HG02870 (cell line): ENCODE measurements around the gene PCLO.
"Not testable (repeated sequence)": the region's sequence is repeated elsewhere in the genome, so short reads cannot be mapped to it uniquely, and the experiment has no call there.

ENCODE experiments used
- ATAC-seq: cut with Tn5 transposase; IDR thresholded peaks from one replicate; pipeline ENCODE4 v1.9.1; 2021; ENCODE audit warnings: mild to moderate bottlenecking, moderate library complexity; ENCODE audit not compliant: unreplicated experiment

The PCLO gene

DNA sequence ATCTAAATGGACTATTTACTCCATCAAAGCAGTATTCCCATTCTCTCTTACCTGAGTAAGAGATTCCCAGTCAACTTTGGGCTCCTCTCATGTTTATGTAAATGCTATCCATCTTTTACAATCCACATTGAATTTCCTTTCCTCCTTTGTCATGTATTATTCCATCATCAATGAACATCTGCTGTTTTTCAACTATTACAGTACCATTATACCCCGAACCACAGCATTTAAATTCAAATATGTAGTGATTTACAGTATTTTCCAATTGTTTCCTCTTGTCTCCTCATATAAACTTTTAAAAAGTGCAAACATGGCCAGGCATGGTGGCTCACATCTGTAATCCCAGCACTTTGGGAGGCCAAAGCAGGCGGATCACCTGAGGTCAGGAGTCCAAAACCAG lies 20.3 kb downstream of the PCLO start:
- no peak for ATAC-seq

DNA sequence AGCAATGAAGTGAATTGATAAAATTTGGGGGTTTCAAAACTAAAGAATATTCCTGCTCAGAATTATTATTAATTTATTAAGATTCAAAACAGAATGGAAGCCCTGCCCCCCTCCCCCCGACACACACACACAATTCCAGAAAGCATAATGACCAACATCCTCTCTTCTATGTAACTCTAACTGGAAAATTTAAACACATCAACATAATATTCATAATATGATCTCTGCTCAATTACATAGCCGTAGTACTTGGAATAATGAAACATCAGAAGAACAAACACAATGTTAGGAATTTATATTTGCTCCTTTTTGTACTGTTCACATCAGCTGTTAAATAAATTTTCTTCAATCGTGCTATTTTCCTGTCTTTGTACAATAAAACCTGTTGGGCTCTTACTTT lies 20.8 kb downstream of the PCLO start:
- ATAC-seq: no peak

DNA sequence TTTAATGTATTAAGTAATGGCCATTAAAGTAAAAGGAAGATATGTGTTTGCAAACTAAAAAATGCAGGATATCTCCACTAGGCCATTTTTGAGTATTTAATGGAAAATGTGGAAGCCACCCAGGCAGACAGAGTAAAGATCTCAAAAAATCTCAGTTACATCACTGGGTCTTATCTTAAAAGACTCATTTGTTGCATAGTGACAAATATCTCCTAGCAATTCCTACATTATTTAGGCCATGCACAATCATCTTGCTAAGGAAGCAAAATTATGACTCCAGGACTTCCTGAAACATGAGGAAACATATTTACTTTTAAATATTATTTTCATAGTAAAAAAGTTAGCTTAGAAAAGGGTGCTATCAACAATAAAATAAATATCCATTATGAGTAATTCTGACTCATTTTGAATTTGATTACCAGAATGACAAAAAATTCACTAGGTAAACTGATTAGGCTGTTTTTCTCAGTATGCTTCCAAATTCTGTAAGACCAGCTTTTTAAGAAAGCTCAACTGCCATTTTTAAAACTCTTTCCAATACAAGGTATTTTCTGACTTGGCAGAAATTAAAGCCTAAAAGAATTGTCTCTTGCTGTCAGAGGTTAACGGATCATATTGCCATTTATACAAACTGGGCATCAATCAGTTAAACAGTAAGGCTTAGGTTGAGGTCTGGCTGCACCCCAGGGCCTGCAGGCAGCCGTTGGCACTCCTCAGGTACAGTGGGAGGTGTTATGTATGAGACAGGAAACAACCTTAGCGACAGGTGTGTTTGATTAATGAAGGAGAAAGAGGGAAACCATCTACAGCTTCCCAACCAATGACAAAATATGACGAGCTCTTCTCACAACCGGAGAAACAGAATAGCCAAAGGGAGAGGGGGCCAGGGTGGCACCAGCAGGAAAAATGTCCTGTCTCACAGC lies 31.8 kb downstream of the PCLO start:
- no peak for ATAC-seq

DNA sequence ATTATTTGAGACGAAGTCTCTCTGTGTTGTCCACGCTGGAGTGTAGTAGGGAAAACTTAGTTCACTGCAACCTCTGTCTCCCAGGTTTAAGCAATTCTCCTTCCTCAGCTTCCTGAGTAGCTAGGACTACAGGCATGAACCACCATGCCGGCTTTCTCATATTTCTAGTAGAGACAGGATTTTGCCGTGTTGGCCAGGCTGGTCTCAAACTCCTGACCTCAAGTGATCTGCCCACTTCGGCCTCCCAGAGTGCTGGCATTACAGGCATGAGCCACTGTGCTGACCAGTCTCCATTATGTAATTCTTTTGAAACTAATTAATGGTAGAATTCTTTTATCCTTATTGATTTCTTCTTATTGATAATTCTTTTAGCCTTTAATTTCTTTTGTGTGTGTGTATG lies 32.5 kb downstream of the PCLO start:
- ATAC-seq: no peak

DNA sequence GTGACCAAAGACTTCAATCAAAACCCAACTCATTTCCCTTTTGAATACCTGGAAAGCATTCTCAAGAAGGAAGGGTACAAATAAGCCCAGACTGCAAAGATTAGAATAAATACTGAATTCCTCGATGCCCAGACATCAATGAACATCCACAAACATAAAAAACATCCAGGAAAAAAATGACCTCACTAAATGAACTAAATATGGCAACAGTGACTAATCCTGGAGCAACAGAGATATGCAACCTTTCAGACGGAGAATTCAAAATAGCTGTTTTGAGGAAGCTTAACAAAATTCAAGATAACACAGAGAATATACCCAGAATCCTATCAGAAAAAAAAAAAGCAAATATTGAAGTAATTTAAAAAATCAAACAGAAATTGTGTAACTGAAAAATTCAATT lies 43.2 kb downstream of the PCLO start:
- ATAC-seq: no peak

DNA sequence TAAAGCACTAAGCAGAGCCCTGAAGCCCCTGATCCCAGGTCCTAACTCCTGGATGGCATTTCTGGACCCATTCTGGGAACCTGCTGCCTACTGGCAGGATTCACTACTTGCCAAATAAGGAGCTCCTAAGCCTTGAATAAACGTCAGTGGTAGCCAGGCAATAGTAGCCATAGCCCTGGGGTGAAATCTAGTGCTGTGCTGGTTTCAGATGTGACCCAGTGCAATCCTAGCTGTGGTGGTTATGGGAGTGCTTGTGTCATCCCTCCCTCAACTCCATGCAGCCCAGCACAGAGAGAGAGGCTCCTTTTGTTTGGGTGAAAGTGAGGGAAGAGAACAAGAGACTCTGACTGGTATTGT lies 43.7 kb downstream of the PCLO start:
- no peak for ATAC-seq

DNA sequence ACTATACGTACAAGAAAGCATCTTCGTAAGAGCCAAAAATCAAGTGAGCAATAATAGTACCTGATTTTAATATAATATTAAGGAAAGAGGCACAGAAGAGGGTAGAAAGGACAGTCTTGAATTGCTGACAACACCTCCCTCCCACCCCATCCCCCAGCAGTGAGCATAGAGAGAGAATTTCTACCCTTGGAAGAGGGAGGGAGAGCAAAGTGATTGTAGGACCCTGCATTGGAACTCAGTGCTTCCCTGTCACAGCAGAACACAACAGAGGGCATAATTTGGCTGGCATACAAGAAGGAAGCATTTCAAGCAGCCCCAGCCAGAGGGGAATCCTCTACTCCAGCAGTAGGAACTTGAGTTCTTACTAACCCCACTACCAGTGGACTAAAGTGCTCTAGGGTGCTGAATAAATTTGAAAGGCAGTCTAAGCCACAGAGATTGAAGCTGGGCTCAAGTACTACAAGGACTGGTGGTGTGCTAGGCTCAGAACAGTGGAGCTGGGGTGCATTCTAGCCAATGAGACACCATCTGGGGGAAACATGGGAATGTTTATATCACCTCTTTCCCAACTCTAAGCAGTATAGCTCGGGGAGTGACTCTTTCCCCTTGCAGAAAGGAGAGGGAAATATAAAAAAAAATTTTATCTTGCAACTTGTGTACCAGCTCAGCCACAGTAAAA lies 44.2 kb downstream of the PCLO start:
- ATAC-seq: no peak

DNA sequence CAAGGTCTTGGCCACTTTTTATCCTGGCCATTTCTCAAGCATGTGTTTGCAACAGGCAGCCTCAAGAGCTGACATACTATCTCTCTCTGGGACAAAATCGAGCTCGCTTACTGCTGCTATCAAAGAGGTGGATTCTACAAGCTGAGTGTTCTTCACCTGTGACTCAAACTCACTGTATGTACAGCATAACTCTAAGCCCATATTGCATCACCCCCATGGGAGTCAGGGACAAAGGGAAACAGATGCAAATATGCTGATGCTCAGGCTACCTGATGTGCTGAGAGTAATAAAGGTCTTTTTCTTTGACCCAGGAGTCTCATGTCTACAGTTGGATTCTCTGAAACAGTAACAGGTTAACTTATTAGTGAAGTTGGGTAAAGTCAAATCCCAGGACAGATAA lies 45.2 kb downstream of the PCLO start:
- no peak for ATAC-seq

DNA sequence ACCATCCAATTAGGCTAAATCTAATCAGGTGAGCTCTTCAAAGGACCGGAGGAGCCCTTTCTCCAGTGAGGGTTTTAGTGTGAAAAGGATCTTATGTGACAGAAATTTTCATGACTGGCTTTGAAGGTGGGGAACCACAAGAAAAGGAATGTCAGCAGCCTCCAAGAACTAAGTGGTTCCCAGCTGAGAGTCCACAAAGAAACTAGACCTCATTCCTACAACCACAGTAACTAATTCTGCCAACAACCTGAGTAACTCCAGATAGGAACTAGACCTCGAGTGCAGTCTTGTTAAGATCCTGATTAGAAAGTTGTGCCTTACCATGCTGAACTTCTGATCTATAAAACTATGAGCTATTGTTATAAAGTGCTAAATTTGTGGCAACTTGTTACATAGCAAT lies 51.3 kb downstream of the PCLO start:
- ATAC-seq: no peak

DNA sequence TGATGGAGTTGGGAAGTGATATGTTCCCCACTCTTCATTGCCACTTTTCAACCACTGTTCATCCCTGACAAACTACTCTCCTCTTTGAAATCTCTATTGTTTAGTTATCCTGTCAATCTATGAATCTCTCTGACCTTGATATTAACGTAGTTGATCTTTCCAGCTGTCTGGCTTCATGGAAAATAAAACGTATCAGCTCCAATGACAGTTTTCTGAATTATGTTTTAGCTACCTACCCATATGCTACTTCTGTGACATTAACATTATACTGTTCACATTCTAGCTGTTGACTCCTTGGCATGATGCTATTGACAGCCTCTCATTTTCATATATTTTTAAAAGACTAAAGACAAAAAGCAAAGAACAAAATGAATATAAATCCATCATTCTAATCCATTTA lies 53.3 kb downstream of the PCLO start:
- no peak for ATAC-seq

DNA sequence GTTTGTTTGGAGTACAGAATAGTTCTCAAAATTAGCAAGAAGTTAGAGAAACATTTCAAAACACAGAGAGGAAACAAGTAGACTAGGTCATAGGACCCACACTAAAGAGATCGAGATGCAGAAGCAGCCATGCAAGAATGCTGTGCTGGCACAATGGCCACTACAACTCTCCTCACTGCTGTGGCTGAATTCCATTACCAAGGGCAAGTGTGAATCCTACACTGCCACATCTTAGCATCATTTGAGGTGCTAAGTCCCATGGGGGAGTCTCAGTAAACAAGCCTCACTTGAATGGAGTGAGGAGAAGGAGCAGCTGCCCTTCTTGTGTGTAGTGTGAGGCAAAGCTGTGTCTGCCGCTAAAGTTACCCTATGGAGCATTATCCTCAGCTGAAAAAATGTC lies 56.7 kb downstream of the PCLO start:
- no peak for ATAC-seq

DNA sequence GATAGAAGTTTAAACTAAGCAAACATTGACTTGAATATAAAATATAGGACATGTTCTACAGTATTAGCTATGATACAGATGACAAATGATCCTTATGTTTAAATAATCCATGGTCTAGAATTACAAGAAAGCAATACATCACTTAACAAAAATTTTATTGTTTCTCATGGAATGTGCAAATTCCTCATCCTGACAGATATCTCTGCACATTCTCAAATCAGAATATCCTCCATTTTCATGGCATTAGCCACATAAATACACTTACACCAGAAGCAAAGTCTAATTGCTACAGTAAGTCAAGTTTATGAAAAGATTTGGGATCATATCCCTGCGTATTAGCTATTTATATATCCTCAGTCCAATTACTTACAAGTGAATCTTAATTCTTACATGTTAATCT lies 57.6 kb downstream of the PCLO start:
- no peak for ATAC-seq

DNA sequence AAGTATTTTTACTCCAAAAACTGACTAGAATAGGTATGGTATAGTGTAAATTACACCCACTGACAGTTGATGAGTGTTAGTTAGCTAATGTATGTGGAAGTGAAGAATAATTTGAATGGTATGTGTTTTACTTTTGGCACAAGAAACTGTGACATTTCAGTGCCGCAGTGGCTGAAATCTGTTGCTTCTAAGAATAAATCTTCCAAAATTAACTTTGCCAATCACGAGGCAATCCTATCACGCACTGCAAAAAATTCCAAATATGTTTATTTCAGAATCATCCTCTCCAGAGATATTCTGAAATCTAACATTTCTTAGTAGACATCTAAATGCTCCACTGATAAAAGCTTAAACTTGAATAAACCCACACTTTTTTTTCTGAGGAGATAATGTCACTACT lies 61.2 kb downstream of the PCLO start:
- no peak for ATAC-seq

DNA sequence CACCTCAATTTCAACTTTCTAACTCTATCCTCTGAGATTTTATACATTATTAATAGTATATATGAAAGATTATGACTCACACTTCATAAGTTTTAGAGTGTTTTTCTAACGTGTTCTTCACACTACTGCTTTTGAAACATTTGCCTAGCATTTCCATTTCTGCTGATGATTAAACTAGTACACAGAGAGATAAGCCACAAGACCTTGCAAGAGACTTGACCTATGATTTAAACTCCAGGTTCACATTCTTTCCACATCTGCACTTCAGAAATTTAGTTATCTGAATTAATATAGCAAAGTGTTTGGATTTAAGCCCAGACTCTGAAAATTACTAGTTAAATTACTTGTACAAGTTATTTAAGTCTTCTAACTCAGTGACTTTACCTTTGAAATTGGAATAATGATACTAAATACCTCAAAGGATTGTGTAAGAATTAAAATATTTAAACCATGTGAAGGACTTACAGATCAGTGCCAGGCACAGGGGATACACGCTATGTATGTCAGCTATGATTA lies 66.6 kb downstream of the PCLO start:
- ATAC-seq: no peak

DNA sequence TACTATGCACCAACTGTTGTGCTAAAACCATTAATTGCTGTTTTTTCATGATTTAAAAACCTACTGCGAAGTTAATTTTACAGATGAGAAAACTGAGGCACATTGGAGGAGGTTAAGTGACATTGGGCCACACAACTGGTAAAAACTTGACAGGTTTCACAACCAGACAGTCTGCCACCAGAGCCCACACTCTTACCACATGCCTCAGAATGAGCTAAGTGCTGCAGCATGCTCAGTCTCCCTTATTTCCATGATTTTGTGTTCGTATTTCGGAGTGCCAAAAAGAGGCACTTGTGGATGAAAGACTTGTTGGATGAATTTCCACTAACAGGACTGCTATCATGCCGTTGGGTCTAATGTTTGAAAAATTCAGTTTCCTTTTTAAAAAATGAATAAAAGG lies 77.4 kb downstream of the PCLO start:
- ATAC-seq: no peak

DNA sequence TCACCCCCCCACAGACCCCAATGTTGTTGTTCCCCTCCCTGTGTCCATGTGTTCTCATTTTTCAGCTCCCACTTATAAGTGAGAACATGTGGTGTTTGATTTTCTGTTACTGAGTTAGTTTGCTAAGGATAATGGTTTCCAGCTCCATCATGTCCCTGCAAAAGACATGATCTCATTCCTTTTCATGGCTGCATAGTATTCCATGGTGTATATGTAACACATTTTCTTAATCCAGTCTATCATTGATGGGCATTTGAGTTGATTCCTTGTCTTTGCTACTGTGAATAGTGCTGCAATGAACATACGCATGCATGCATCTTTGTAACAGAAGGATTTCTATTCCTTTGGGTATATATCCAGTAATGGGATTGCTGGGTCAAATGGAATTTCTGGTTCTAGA lies 82.8 kb downstream of the PCLO start:
- not testable (repeated sequence) for ATAC-seq

DNA sequence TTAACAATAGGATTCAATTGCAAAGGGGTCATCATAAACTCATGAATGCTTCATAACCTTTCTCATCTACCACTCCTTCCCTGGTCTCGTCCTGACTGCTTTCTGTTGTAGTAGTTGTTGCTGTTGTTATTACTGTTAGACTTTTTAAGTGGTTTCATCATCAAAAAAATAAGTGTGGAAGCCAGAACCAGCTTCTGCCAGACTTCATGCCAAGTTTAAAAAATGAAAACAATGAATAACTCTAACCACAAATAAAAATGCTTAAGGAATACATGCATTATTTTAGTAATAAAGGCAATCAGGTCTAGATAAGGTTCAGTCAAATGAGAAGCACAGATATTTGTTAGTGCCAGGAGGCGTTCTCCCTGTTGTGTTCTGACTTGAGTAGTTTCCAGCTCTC lies 85.4 kb downstream of the PCLO start:
- ATAC-seq: no peak

DNA sequence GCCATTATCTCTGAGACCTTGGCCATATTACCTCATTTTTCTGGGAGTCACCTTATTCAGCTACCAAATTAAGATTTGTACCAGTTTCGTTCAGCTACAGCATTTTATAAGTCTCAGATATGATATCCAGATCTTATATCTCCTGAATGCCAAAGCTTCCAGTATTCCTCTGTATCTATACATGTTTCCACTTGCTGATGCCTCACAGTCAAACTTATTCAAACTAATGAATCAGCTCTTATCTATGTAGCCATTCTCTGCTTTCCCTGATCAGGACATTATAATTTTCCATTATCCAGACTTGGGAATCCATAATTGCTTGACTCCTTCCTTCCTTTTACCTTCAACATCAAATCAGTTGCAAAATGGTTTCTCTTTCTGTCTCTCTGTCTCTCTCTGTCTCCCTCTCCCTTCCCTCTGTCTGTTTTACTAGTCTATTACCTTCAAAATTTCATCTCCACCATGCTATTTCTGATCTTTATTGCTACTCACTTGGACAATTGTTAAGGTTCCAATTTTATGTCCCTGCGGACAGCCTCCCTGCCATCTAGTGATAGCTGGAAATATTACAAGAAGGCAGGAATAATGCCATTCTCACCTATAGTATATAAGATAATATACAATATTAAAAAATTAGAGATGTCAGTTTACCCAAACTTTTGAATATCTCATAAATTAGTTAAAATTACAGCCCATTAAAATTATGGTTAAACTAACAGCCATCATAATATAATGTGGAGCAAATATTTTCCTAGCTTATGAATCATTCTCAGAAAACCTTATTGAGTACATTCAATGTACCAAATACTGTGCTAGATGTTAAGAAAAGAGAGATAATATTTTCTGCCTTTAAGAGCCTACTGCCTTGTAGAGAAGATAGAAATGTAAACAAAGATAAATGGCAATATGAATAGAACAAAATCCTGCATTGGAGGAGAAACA lies 89.8 kb downstream of the PCLO start:
- no peak for ATAC-seq

DNA sequence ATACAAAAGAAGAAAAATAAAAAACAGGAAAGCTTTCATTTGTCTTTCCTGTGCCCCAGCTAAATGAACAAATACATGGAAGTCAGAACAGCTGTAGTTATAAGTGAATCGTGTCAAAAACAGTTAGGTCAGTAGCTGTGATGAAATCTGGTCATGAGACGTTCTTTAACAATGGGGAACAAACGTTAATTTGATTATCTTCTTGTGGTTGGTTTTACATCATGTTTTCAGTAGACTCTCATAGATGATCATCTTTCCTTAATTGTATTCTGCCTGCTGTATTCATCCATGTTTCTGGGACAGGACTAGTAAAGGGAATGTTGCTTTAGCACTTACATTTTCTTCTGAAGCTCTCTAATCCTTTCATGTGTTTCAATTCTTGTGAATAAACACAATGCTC lies 97.0 kb downstream of the PCLO start:
- no peak for ATAC-seq

DNA sequence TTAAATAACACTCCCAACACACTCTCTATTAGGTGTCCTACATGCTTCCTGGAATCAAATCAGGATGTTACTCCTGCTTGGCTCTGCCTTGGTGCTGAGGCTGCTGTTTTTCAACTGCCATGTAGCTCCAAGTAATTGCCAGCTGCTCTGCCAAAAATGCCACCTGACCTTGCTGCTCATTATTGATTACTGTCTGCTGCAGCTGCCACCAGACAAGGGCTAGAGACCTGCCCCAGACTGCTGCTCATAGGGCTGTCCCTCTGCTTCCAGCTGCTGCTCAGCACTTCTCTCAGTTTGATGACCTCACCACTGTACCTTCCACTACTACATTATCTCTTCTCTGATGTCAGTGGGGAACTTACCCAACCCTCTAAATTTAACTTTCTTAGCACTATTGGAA lies 102.5 kb downstream of the PCLO start:
- no peak for ATAC-seq

DNA sequence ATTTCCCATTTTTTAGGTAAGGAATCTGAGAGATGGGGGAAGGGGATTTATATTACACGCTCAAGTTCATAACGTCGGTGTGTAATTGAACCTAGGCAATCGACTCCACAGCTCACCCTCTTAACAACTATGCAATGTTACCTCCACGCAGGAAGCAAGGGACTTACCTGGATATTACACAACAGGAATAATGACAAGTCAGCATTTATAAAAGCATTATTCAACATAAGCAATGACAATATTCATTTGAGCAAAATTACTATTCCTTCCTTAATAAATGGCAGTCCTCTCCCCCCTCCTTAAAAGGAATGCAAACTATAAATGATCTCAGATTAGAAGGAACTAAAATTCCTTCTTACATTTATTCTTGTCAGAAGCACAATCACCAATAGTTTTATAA lies 104.0 kb downstream of the PCLO start:
- ATAC-seq: no peak
